GM21423 (cell line): Measurements from ENCODE around the gene HIVEP2.

Source experiments
- ATAC-seq: cut with Tn5 transposase; IDR thresholded peaks from one replicate; pipeline ENCODE4 v1.9.1; 2021; ENCODE audit warnings: mild to moderate bottlenecking, moderate library complexity; ENCODE audit not compliant: unreplicated experiment

The HIVEP2 gene

DNA sequence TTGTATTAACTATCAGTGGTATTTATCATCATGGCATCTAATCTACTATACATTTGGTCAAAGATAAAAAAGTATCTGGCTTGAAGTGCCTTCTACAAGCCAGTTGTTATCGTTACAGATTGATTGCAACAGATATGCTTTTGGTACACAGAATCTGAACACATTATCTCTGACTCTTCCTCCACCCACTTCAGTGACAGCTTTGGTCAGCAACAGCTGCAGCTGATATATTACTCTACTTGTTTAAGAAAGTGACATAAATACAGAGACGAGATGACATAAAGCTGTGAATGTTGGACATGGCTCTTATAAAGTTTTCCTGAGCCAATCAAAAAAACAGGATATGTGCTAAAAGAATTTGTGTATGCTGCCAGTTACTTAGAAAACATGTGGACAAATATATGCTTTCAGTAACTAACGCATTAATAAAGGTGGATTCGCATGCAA is 77.6 kb downstream of the HIVEP2 start:
- no peak for ATAC-seq

DNA sequence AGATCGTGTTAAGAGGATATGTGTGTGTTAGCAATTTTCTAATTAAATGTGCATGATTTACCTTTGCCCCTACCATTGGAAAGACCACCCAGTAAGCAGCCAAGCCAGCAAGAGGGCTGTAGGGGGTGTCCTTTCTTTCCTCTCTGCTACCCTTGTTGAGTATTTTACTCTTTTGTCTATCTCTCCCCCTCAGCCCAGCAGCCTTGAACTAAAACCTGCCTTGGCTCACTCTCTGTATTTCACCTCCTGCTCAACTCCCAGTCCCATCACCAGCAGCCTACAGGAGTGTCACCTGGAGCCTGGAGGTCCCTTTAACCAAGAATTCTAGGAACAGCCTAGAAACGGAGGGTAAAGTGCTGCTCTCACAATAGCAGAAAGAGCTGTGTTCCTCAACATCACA is 81.0 kb downstream of the HIVEP2 start:
- ATAC-seq = no peak

- no peak for ATAC-seq
These were observed 83.3 kb downstream of the HIVEP2 start for GRCh38 chr6:142861711-142862110.

DNA sequence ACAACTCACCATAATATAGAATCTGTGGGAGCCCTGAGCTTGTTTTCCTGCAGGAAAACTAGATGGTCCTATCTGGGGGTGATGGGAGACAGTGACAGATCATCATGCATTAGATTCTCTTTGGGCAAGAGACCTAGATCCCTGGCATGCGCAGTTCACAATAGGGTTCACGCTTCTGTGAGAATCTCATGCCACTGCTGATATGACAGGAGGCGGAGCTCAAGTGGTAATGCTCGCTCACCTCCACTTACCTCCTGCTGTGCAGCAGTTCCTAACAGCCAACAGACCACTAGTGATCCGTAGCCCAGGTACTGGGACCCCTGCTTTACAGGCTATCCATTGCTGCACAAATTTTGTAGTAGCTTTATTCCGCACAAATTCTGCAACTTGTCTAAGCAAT is 84.5 kb downstream of the HIVEP2 start:
- ATAC-seq = no peak

GRCh38 chr6:142857796-142858555 is 87.0 kb downstream of the HIVEP2 start:
- peak; percentile 8 for ATAC-seq

DNA sequence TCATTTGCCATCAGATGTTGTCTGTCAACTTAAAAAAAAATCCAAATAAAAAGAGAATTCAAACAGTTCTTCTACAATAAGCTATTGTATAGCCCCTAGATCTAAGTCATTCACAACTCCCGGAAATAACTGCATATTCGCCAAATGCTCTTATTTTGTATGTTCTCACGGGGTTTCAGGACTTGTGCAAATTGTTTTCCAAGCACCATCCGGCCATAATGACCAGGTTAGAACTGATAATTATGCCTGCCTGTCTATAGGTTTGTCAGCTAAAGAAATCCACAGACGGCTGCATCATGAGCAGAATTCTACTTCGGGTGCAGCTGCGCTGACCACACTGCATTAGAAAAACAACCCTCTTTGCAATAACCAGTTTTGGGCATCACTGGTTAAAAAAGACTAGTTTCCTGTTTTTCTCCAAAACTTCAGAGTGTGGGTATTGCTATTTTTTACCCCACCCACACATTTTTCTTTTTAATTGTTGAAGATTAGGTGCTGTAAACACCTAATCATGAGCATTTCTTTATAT is 87.7 kb downstream of the HIVEP2 start:
- peak; percentile 42 for ATAC-seq

DNA sequence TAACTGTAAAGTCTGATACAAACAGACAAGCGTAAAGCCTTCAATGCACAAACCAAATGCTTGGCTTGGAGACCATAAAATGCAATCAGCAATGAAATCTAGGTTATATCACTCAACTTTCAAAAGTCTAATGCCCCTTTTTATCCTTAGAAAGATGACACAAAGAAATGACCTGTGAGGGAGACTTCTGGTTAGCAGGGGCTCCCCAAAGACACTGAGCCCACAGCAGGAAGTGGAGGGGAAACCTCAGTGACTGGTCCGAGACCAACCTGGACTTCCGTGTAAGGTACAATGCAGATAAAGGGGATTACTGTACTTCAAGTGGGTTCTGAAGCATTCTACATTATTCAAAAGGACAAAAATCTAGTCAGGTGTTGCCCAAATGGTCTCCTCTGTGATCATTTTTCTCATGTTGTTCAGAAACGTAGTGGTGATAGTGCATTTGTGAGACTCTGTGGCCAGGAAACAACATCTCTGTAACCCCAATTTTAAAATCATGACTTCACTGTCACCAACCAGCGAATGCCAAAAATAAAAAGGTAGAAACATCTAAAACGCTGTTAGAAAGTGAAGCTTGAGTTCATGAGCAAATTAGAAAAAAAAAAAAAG is 88.2 kb downstream of the HIVEP2 start:
- peak; percentile 59 for ATAC-seq

GRCh38 chr6:142855893-142856623 is 88.9 kb downstream of the HIVEP2 start:
- ATAC-seq = peak; percentile 22

GRCh38 chr6:142854589-142855488 is 90.1 kb downstream of the HIVEP2 start:
- no peak for ATAC-seq

GRCh38 chr6:142853244-142854180 is 91.5 kb downstream of the HIVEP2 start:
- no peak for ATAC-seq

- ATAC-seq = no peak
These were observed 93.4 kb downstream of the HIVEP2 start for GRCh38 chr6:142851601-142852000.

GRCh38 chr6:142850679-142851423 is 94.1 kb downstream of the HIVEP2 start:
- peak; percentile 50 for ATAC-seq

DNA sequence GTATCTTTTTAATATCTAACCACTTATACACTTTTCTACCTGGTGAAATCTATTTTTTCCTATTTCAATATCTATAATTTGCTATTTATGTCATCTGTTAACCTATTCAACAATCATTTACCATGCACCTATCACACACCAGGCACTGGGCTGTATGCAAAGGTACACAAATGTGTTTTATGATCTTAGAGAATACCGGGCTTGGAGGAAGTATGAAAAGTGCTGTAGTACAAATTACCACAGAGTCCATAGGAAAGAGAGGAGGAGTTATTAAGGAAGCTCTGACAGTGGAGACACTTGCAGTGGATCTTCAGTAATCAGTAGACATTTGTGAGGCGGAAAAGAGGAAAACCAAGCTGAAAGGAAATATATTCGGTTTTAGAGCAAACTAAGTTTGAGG is 96.0 kb downstream of the HIVEP2 start:
- no peak for ATAC-seq

- no peak for ATAC-seq
These were observed 96.8 kb downstream of the HIVEP2 start for GRCh38 chr6:142848156-142848555.

DNA sequence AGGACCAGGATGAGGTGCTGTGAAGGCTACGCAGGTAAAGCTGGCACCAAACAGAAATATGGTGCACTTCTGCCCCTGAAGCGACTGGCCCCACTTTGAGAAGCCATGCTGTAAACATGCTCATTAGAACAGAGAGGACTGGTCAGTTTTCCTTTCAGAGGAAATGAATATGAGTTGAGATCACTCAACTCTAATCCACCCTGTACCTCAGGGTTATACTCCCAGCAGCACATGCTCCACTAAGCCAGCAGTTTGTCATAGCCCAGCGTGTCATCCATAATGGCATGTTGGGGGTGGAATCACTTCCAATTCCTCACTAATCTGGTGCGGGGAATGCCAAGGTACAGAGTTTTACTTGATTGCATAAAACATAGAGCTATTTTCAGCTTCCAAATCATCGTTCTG is 98.1 kb downstream of the HIVEP2 start:
- no peak for ATAC-seq

DNA sequence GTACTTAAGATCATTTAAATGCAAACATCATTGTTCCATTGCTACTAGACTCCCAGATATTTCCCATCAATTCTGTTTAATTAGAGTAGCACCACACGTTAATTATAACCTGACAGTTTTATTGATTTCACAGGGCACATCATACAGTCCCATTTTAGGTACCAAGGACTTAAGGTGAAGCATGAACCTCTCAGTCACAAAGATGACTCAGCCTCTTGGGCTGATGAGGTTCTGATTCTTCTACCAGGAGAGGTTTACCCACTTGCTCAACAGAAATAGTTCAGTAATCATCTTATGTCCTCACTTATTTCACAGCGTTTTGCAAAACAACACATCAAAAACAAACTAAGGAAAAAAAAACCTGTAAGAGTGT is 98.5 kb downstream of the HIVEP2 start:
- no peak for ATAC-seq

- ATAC-seq = no peak
These were observed 99.1 kb downstream of the HIVEP2 start for GRCh38 chr6:142845624-142846458.

DNA sequence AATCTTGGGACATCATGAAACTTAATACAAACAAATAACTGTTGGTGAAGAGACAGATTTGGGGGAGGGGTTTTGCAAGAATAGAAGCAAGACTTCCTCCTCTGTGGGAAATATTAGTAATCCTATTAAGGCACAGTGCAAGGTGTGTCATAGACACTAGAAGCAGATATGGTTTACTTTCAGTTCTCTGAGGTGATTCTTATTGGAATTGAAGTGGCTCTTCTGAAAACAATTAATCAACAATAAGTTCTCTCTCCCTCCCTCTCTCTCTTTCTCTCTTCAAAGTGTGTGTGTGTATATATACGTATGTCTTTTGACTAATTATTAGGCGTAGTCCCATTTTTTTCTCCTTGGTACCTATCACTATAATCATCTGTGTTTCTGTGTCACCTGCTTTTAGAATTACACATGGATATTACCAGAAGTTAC is 99.8 kb downstream of the HIVEP2 start:
- peak; percentile 42 for ATAC-seq
